Tibial artery (tissue), 4 donors: Measurements from ENCODE around the gene TKTL1.

Source experiments
- DNase-seq, 2 donors: peaks; one replicate each; pipeline ENCODE4 v3.0.0-alpha.2; 2019
- H3K27ac ChIP-seq, 2 donors: fragments of 200-600 bp; sonication (generic) in 1 of 2; 1 replicate in 1 of 2; 2 replicates in 1 of 2; pipeline ENCODE4 v1.5.1; 2018 to 2019; ENCODE audit warnings: mild to moderate bottlenecking in 1 of 2
- H3K27me3 ChIP-seq, 2 donors: fragments of 200-600 bp; sonication (generic) in 1 of 2; one replicate each; pipeline versions ENCODE4 v1.5.1 to v1.6.0; 2016 to 2019
- H3K36me3 ChIP-seq, 3 donors: fragments of 200-600 bp; sonication (generic) in 2 of 3; one replicate each; pipeline ENCODE4 v1.5.1; 2016 to 2019; ENCODE audit warnings: mild to moderate bottlenecking in 2 of 3
- H3K4me1 ChIP-seq, 4 donors: fragments of 200-600 bp; sonication (generic) in 2 of 4; 1 replicate in 3 of 4; 2 replicates in 1 of 4; pipeline ENCODE4 v1.5.1; 2016 to 2019
- H3K4me3 ChIP-seq, 2 donors: fragments of 200-600 bp; sonication (generic) in 1 of 2; 1 replicate in 1 of 2; 2 replicates in 1 of 2; pipeline ENCODE4 v1.5.1; 2018 to 2019; ENCODE audit warnings: mild to moderate bottlenecking in 2 of 2
- H3K9me3 ChIP-seq, 3 donors: fragments of 200-600 bp; sonication (generic) in 1 of 3; one replicate each; pipeline ENCODE4 v1.5.1; 2016 to 2019
- intact Hi-C: fragments of 100-400 bp; cut with DNase I; formaldehyde crosslinking; loops from one replicate; pipeline ENCODE4 v1.15.0; 2023; ENCODE audit warnings: low total_unique reads
- TF ChIP-seq, protein P1 (sequence below), 2 experiments: fragments of 200-600 bp in 1 of 2; fragments of 450-650 bp in 1 of 2; IDR thresholded peaks; one replicate each; pipeline ENCODE4 v1.5.1; 2017 to 2019; ENCODE audit warnings: antibody characterized with exemption in 2 of 2, mild to moderate bottlenecking in 1 of 2, moderate library complexity in 1 of 2

TKTL1 gene

DNA sequence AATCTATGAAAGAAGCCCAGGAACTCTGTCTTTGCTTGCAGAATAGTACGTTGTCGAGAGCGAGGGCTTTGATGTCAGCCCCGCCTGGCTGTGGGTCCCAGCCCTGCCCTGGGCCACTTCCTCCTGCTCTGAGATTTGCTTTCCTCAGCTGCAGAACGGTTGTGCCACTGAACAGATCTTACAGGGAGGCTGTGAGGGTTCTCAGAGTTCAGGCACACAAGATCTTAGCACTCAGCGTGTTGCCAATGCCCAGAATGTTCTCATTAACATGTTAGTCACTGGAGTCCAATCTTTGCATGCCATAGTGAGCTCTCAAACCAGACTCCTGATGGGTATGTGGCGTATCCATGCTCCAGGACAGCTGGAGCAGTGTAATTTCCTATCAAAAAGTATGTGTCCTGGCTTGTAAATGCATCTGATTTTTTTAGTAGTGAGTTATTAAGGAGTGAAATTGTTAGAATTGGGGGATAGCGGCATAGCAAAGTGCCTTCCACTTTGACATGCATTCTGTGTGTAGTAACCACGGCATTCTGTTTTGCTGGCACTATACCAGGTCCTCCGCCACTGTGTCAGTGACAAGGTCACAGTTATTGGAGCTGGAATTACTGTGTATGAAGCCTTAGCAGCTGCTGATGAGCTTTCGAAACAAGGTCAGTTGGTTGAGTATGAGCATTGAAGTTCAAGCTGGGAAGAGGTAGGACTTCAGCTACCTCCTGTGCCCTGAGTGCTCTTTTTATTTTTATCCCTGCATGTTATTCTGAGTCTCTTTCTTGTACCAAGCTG is 31.6 kb downstream of the TKTL1 start:
- TF ChIP-seq, protein P1, sequence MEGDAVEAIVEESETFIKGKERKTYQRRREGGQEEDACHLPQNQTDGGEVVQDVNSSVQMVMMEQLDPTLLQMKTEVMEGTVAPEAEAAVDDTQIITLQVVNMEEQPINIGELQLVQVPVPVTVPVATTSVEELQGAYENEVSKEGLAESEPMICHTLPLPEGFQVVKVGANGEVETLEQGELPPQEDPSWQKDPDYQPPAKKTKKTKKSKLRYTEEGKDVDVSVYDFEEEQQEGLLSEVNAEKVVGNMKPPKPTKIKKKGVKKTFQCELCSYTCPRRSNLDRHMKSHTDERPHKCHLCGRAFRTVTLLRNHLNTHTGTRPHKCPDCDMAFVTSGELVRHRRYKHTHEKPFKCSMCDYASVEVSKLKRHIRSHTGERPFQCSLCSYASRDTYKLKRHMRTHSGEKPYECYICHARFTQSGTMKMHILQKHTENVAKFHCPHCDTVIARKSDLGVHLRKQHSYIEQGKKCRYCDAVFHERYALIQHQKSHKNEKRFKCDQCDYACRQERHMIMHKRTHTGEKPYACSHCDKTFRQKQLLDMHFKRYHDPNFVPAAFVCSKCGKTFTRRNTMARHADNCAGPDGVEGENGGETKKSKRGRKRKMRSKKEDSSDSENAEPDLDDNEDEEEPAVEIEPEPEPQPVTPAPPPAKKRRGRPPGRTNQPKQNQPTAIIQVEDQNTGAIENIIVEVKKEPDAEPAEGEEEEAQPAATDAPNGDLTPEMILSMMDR (IDR thresholded peaks at IDR 0.05), result no peak
- intact Hi-C loops, result no loop called here
- H3K36me3 ChIP-seq, result no peaks in the 10 kb centered on the region
- no peaks in the 10 kb centered on the region for H3K9me3 ChIP-seq
- H3K4me3 ChIP-seq, result no peak overlapping the region
- no peak for DNase-seq
- no peak overlapping the region for H3K27ac ChIP-seq
- no peaks in the 10 kb centered on the region for H3K27me3 ChIP-seq
- H3K4me1 ChIP-seq, result peaks cover 0 to 31% (median 2%) of the 10 kb centered on the region in 4 donors

DNA sequence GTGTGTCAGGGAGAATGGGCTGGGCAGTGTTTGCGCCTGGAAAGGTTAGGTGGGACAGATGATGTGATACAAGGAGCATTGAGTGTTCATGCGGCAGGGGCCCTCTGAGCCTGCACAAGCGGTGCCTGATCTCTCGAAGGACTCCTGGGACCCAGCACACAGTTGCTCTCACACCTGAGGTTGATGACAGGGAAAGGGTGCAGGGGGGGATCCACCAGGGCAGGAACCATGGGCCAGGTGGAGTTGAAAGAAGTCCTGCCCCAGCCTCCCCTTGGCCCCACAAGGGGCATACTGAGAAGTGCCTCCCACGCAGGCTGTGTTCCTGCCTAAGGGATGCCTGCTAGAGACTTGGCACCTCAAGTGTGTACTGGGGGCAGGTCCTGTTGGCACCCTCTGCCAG is 33.1 kb downstream of the TKTL1 start:
- no peaks in the 10 kb centered on the region for H3K9me3 ChIP-seq
- DNase-seq, result no peak
- intact Hi-C loops, result no loop called here
- no peak overlapping the region for H3K4me3 ChIP-seq
- H3K27ac ChIP-seq, result no peak overlapping the region
- no peaks in the 10 kb centered on the region for H3K27me3 ChIP-seq
- H3K4me1 ChIP-seq, result peaks cover 0 to 31% (median 2%) of the 10 kb centered on the region in 4 donors
- no peaks in the 10 kb centered on the region for H3K36me3 ChIP-seq
- TF ChIP-seq, protein P1 (IDR thresholded peaks at IDR 0.05), result no peak

DNA sequence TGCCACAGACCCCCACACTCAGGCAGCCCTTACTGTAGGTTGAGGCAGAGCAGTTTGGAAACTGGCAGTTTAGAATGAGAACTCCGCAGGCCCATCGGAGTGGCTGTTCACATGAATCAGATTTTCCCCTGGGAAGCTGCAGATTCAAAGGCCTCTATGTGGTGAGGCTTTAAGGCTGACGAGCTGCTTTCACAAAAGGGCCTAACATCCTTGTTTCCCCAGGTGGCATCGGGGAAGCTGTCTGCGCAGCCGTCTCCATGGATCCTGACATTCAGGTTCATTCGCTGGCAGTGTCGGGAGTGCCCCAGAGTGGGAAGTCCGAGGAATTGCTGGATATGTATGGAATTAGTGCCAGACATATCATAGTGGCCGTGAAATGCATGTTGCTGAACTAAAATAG is 33.7 kb downstream of the TKTL1 start:
- H3K36me3 ChIP-seq, result no peaks in the 10 kb centered on the region
- H3K9me3 ChIP-seq, result no peaks in the 10 kb centered on the region
- H3K27ac ChIP-seq, result no peak overlapping the region
- H3K27me3 ChIP-seq, result no peaks in the 10 kb centered on the region
- DNase-seq, result no peak
- H3K4me3 ChIP-seq, result no peak overlapping the region
- intact Hi-C loops, result no loop called here
- TF ChIP-seq, protein P1 (IDR thresholded peaks at IDR 0.05), result no peak
- peaks cover 0 to 31% (median 2%) of the 10 kb centered on the region in 4 donors for H3K4me1 ChIP-seq

DNA sequence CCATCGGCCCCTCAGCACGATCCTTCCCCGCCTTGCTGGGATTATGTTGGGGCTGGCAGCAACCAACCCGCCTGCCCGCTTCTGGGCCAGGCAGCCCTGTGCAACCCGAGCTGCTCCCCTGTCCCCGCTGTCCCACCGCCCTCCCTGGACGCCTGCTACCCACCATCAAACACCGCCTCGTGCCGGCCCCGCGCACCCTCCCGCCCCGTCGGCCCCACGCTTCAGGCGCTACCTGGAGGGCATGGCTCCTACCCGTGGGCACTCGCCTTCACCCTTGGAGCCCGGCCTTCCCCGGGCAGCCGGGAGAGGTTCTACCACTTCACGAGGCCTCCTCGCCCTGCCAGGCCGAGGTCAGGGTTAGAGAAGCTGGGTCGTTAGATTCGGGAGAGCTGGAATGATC is 37.0 kb downstream of the TKTL1 start:
- TF ChIP-seq, protein P1 (IDR thresholded peaks at IDR 0.05), result no peak
- no peak overlapping the region for H3K4me3 ChIP-seq
- peaks cover 0 to 5% (median 0%) of the 10 kb centered on the region in 4 donors for H3K4me1 ChIP-seq
- intact Hi-C loops, result no loop called here
- no peak overlapping the region for H3K27ac ChIP-seq
- DNase-seq, result no peak
- no peaks in the 10 kb centered on the region for H3K9me3 ChIP-seq
- no peaks in the 10 kb centered on the region for H3K27me3 ChIP-seq
- H3K36me3 ChIP-seq, result no peaks in the 10 kb centered on the region

DNA sequence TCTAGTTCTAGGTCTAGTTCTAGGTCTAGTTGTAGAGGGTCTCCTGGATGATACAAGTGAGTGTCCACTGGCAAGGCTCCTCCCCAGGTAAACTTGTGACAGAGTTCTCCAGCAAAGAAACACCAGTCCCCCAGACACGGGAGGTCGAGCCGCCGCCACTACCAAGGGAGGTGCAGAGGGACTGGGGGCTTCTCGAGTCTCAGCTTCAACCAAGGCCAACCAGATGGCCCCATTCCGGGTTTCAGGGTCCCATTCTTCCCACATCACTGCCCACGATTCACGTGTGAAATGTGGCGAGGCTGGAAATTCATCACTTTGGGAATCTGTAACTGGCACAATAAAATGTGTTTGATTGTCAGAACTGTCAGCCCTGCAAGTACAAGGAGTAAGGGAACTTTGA is 37.5 kb downstream of the TKTL1 start:
- intact Hi-C loops, result no loop called here
- no peak for DNase-seq
- Histone ChIP-seq H3K9me3 (no peaks in the 10 kb centered on the region), H3K36me3 (no peaks in the 10 kb centered on the region), H3K27ac (no peak overlapping the region), H3K27me3 (no peaks in the 10 kb centered on the region), H3K4me1 (no peaks in the 10 kb centered on the region), H3K4me3 (no peak overlapping the region)
- TF ChIP-seq, protein P1 (IDR thresholded peaks at IDR 0.05), result no peak
